Gastrocnemius medialis (tissue), 4 donors: Measurements from ENCODE around the gene TGFBR2.

Experiments used
- CTCF ChIP-seq, 5 experiments: fragments of 450-650 bp in 3 of 5; fragments of 200-600 bp in 2 of 5; sonication (generic) in 2 of 5; IDR thresholded peaks in 4 of 5; conservative IDR thresholded peaks in 1 of 5; 1 replicate in 4 of 5; 2 replicates in 1 of 5; pipeline ENCODE4 v1.5.1; 2016 to 2019; ENCODE audit warnings: antibody characterized with exemption in 5 of 5, mild to moderate bottlenecking in 3 of 5, moderate library complexity in 3 of 5
- POLR2A ChIP-seq, 2 donors: fragments of 450-650 bp; IDR thresholded peaks; one replicate each; pipeline ENCODE4 v1.6.1; 2017; ENCODE audit warnings: antibody characterized with exemption in 2 of 2, mild to moderate bottlenecking in 2 of 2, moderate library complexity in 2 of 2

GRCh38 chr3:30719536-30719935, 113.1 kb downstream of the TGFBR2 start:
- TF ChIP-seq CTCF (IDR thresholded peaks at IDR 0.05 in 4 of 5, conservative IDR thresholded peaks at IDR 0.05 in 1 of 5) (no peak), POLR2A (IDR thresholded peaks at IDR 0.05) (no peak)
